Naive thymus-derived CD4-positive, alpha-beta T cell (primary cell): ENCODE data around the gene PTGIR. TPM values are rescaled to one million over a fixed set of nuclear protein-coding genes. Genes with fewer than 3 reads are reported as not detected.

Source experiments
- ATAC-seq: fragments of 150-1000 bp; cut with Tn5 transposase; 2 replicates; pipeline ENCODE4 v1.10.0; 2021; ENCODE audit warnings: mild to moderate bottlenecking, moderate library complexity
- CTCF ChIA-PET: fragments of 350-600 bp; sonication (Branson Sonifier 250); formaldehyde crosslinking; loops from one replicate; lab custom pipeline; 2021; ENCODE audit warnings: antibody characterized with exemption; lab: Charles Lee
- POLR2A ChIA-PET: fragments of 350-600 bp; sonication (Branson Sonifier 250); formaldehyde crosslinking; loops from one replicate; lab custom pipeline; 2021; ENCODE audit warnings: antibody characterized with exemption, inconsistent platforms; lab: Charles Lee
- DNase-seq, 9 donors: peaks; one replicate each; pipeline versions ENCODE4 v3.0.0 to v3.0.0-alpha.2; 2020 to 2022; ENCODE audit warnings: mixed read lengths in 1 of 9
- H3K27ac ChIP-seq: one replicate; pipeline ENCODE4 v1.7.0; 2013; ENCODE audit warnings: mild to moderate bottlenecking, low read depth, low read length, moderate library complexity
- H3K27me3 ChIP-seq, 2 donors: one replicate each; pipeline ENCODE4 v1.7.0; 2013; ENCODE audit warnings: low read length in 2 of 2, mild to moderate bottlenecking in 2 of 2, moderate library complexity in 2 of 2; ENCODE audit not compliant: control insufficient read depth in 2 of 2, insufficient read depth in 2 of 2
- H3K36me3 ChIP-seq, 3 experiments: 1 replicate in 2 of 3; 2 replicates in 1 of 3; pipeline ENCODE4 v1.7.0; 2013; ENCODE audit warnings: low read length in 3 of 3, mild to moderate bottlenecking in 3 of 3, moderate library complexity in 1 of 3; ENCODE audit not compliant: insufficient read depth in 3 of 3, control insufficient read depth in 2 of 3
- H3K4me1 ChIP-seq, 2 donors: one replicate each; pipeline ENCODE4 v1.7.0; 2013; ENCODE audit warnings: low read length in 2 of 2, mild to moderate bottlenecking in 2 of 2, moderate library complexity in 1 of 2; ENCODE audit not compliant: control insufficient read depth in 2 of 2, insufficient read depth in 2 of 2
- H3K4me3 ChIP-seq: 2 replicates; pipeline ENCODE4 v1.7.0; 2013; ENCODE audit warnings: mild to moderate bottlenecking, low read length
- H3K9me3 ChIP-seq, 3 experiments: 1 replicate in 2 of 3; 2 replicates in 1 of 3; pipeline ENCODE4 v1.7.0; 2013; ENCODE audit warnings: low read length in 3 of 3; ENCODE audit not compliant: control insufficient read depth in 2 of 3
- H3K27ac Mint-ChIP-seq, 9 donors: one replicate each; pipeline ENCODE4 v1.8.0; 2020 to 2022; ENCODE audit warnings: mixed read lengths in 9 of 9, mild to moderate bottlenecking in 8 of 9, moderate library complexity in 5 of 9, inconsistent platforms in 2 of 9
- H3K27me3 Mint-ChIP-seq, 5 donors: one replicate each; pipeline ENCODE4 v1.8.0; 2021 to 2022; ENCODE audit warnings: mixed read lengths in 5 of 5, mild to moderate bottlenecking in 1 of 5
- H3K36me3 Mint-ChIP-seq, 5 donors: one replicate each; pipeline ENCODE4 v1.8.0; 2020 to 2022; ENCODE audit warnings: mixed read lengths in 5 of 5, mild to moderate bottlenecking in 3 of 5, inconsistent platforms in 1 of 5
- H3K4me1 Mint-ChIP-seq, 7 donors: one replicate each; pipeline ENCODE4 v1.8.0; 2020 to 2022; ENCODE audit warnings: mixed read lengths in 7 of 7, mild to moderate bottlenecking in 3 of 7, inconsistent platforms in 1 of 7
- H3K4me3 Mint-ChIP-seq, 10 donors: one replicate each; pipeline ENCODE4 v1.8.0; 2020 to 2022; ENCODE audit warnings: mild to moderate bottlenecking in 10 of 10, mixed read lengths in 10 of 10, moderate library complexity in 6 of 10, inconsistent platforms in 2 of 10
- H3K9me3 Mint-ChIP-seq, 11 donors: one replicate each; pipeline ENCODE4 v1.8.0; 2020 to 2022; ENCODE audit warnings: mixed read lengths in 11 of 11, mild to moderate bottlenecking in 4 of 11, inconsistent platforms in 1 of 11, moderate library complexity in 1 of 11
- intact Hi-C, 2 donors: fragments of 100-400 bp; cut with micrococcal nuclease; formaldehyde crosslinking; loops; one replicate each; pipeline ENCODE4 v1.15.1; 2023
- polyA plus RNA-seq, 2 donors: library from polyadenylated mRNA; unstranded; fragments of 300-500 nt; fragmentation: Illumina TruSeq; gene quantifications; one replicate each; pipeline ENCODE4 v1.2.3, GENCODE V29; 2021
- total RNA-seq, 6 experiments: library from RNA in 5 of 6; stranded (reverse) in 5 of 6; gene quantifications; 1 replicate in 5 of 6; 2 replicates in 1 of 6; pipeline ENCODE4 v1.2.3 and lab custom pipeline; 2021 to 2026

The PTGIR gene
- total and polyA plus RNA-seq, 7 experiments from 2014 or later: 4.2 to 99.1 (median 5.1) TPM

DNA sequence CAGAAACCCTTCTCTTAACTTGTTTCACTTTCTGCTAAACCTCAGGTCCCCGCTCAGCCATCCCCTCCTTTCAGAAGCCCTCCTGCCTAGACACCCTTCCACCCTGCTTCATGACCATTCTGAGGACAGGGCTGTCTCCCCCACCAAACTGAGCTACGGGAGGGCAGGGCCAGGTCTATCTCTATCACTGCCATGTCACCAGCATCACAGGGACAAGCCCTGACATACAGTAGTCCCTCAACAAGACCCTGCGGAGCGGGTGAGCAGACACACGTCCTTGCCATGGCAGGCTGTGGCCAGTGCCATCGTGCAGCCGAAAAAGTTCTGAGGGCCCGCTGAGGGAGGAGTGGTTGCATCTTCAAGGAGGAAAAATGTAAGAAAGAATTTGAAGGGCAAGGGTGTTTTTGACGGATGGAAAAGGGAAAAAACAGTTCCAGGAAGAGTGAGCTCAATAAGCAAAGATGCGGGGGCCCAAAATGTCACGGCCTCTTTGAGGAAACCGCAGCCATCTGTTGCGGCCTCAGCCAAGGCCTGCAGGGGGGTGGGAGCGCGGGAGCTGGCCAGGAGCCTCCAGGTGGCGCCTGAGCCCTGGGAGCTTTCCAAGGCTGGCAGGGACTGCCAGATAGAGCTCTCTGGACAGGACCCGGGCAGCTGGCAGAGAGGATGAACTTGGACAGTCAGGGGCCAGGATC lies 8.1 kb downstream of the PTGIR start:
- ChIA-PET CTCF (interaction anchor here (1.0 to 9.0 kb wide), 7 partner anchors 15 to 110 kb away, joined by 3 to 137 read pairs (median 5); partner anchors contain the start of genes DACT3 and GNG8), POLR2A (interaction anchor here (0.6 to 4.2 kb wide), 9 partner anchors 11 to 1891 kb away, joined by 3 to 33 read pairs (median 4); partner anchors contain the start of genes CALM3 and DACT3)
- ATAC-seq: no peak
- H3K27ac ChIP-seq: peak overlapping the region; percentile 59
- Mint-ChIP-seq H3K4me3 (peak overlapping the region; percentile 42 to 94 (median 82)), H3K27ac (peak overlapping the region; percentile 87 to 100 (median 98)), H3K4me1 (peaks cover 46 to 83% (median 74%) of the 10 kb centered on the region in 7 donors), H3K27me3 (no peaks in the 10 kb centered on the region), H3K36me3 (peaks cover 0 to 16% (median 0%) of the 10 kb centered on the region in 5 donors), H3K9me3 (no peaks in the 10 kb centered on the region)
- intact Hi-C loops: loop anchor here (2.0 to 10.0 kb wide), 4 partner anchors 14 to 732 kb away; partner anchors contain the start of genes IRF2BP1 (in 1 of the 2) and PRKD2 (in 1 of the 2)
- peak in 3 of 9 donors; percentile 28 to 79 (median 47) for DNase-seq
- peaks cover 10 to 82% of the 10 kb centered on the region in 2 donors for H3K4me1 ChIP-seq
- peak overlapping the region; percentile 38 for H3K4me3 ChIP-seq
- no peaks in the 10 kb centered on the region for H3K27me3 ChIP-seq
- H3K9me3 ChIP-seq: no peaks in the 10 kb centered on the region
- no peaks in the 10 kb centered on the region for H3K36me3 ChIP-seq

DNA sequence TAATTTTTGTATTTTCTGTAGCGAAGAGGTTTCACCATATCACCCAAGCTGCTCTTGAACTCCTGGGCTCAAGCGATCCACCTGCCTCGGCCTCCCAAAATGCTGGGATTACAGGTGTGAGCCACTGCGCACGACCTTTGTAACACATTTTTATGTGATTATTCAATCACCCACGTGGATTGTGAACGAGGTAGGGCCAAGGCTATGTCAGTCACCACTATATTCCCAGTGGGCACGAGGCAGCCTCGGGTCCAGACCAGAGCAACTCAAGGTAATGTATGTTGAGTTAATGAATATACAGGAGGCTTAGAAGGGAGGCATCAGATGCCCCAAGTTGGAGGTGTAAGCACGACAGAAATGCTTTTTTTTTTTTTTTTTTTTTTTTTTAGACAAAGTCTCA lies 8.9 kb downstream of the PTGIR start:
- ChIA-PET CTCF (interaction anchor here (0.7 to 9.0 kb wide), 10 partner anchors 14 to 112 kb away, joined by 3 to 137 read pairs (median 4); partner anchors contain the start of genes DACT3 and GNG8), POLR2A (interaction anchor here (0.8 to 2.8 kb wide), 7 partner anchors 12 to 1891 kb away, joined by 3 to 23 read pairs (median 3); partner anchors contain the start of genes CALM3 and DACT3)
- H3K27me3 Mint-ChIP-seq: no peaks in the 10 kb centered on the region
- ATAC-seq (no peak), DNase-seq (no peak)
- Histone ChIP-seq H3K4me3 (no peak overlapping the region), H3K27ac (no peak overlapping the region), H3K9me3 (no peaks in the 10 kb centered on the region), H3K4me1 (peaks cover 19 to 84% of the 10 kb centered on the region in 2 donors), H3K27me3 (no peaks in the 10 kb centered on the region), H3K36me3 (no peaks in the 10 kb centered on the region)
- no peaks in the 10 kb centered on the region for H3K9me3 Mint-ChIP-seq
- H3K4me1 Mint-ChIP-seq: peaks cover 47 to 85% (median 74%) of the 10 kb centered on the region in 7 donors
- peak overlapping the region in 8 of 9 donors; percentile 40 to 100 (median 96) for H3K27ac Mint-ChIP-seq
- H3K4me3 Mint-ChIP-seq: peak overlapping the region in 7 of 10 donors; percentile 13 to 91 (median 66)
- peaks cover 0 to 17% (median 0%) of the 10 kb centered on the region in 5 donors for H3K36me3 Mint-ChIP-seq
- intact Hi-C loops: loop anchor here (2.0 to 10.0 kb wide), 4 partner anchors 13 to 731 kb away; partner anchors contain the start of genes IRF2BP1 (in 1 of the 2) and PRKD2 (in 1 of the 2)

GRCh38 chr19:46614114-46614722 lies 10.7 kb downstream of the PTGIR start:
- H3K9me3 Mint-ChIP-seq: no peaks in the 10 kb centered on the region
- peak overlapping the region; percentile 40 to 77 (median 71) for H3K4me3 Mint-ChIP-seq
- Histone ChIP-seq H3K27ac (peak overlapping the region; percentile 65), H3K4me1 (peaks cover 24 to 84% of the 10 kb centered on the region in 2 donors), H3K27me3 (no peaks in the 10 kb centered on the region), H3K9me3 (no peaks in the 10 kb centered on the region), H3K36me3 (peaks cover 0 to 10% (median 5%) of the 10 kb centered on the region in 3 experiments), H3K4me3 (no peak overlapping the region)
- ATAC-seq (peak; percentile 79), DNase-seq (peak in 8 of 9 donors; percentile 70 to 83 (median 77))
- intact Hi-C loops: loop anchor here (1.0 to 10.0 kb wide), 6 partner anchors 20 to 729 kb away; partner anchors contain the start of genes IRF2BP1 (in 1 of the 2) and ZC3H4 (in 1 of the 2)
- H3K36me3 Mint-ChIP-seq: peaks cover 0 to 26% (median 7%) of the 10 kb centered on the region in 5 donors
- no peaks in the 10 kb centered on the region for H3K27me3 Mint-ChIP-seq
- peak overlapping the region; percentile 79 to 93 (median 89) for H3K27ac Mint-ChIP-seq
- ChIA-PET POLR2A (interaction anchor here (1.3 to 5.2 kb wide), 4 partner anchors 9 to 47 kb away, joined by 3 to 112 read pairs (median 34); partner anchors contain the start of genes CALM3 and DACT3), CTCF (interaction anchor here (0.5 to 9.0 kb wide), 14 partner anchors 10 to 152 kb away, joined by 3 to 137 read pairs (median 4); partner anchors contain the start of genes CALM3, DACT3 and PTGIR)
- H3K4me1 Mint-ChIP-seq: peaks cover 55 to 85% (median 77%) of the 10 kb centered on the region in 7 donors

DNA sequence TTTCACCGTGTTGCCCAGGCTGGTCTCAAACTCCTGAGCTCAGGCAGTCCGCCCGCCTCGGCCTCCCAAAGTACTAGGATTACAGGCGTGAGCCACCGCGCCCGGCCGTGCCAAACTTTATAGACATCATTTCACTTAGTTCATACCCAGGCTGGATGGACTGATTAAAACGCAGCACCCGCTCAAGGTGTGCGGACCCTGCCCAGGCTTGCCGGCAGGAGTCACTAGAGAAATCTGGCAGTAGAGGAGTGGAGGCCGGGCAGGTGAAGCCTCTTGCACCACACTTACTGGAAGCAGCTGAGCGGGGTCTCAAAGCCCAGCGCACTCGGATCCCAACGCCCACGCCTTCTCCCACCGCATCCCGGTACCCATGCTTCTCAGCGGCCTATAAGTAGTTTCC lies 11.4 kb downstream of the PTGIR start:
- Histone ChIP-seq H3K4me3 (no peak overlapping the region), H3K36me3 (peaks cover 0 to 17% (median 11%) of the 10 kb centered on the region in 3 experiments), H3K27me3 (no peaks in the 10 kb centered on the region), H3K9me3 (no peaks in the 10 kb centered on the region), H3K27ac (peak overlapping the region; percentile 65), H3K4me1 (peaks cover 24 to 78% of the 10 kb centered on the region in 2 donors)
- peaks cover 3 to 29% (median 12%) of the 10 kb centered on the region in 5 donors for H3K36me3 Mint-ChIP-seq
- intact Hi-C loops: loop anchor here (5.0 to 10.0 kb wide), 3 partner anchors 89 to 729 kb away; partner anchors contain the start of genes IRF2BP1 (in 1 of the 2) and ZC3H4 (in 1 of the 2)
- ATAC-seq (no peak), DNase-seq (no peak)
- H3K4me1 Mint-ChIP-seq: peaks cover 53 to 82% (median 77%) of the 10 kb centered on the region in 7 donors
- no peaks in the 10 kb centered on the region for H3K27me3 Mint-ChIP-seq
- H3K9me3 Mint-ChIP-seq: no peaks in the 10 kb centered on the region
- ChIA-PET POLR2A (interaction anchor here (0.7 to 5.2 kb wide), 5 partner anchors 12 to 48 kb away, joined by 3 to 112 read pairs (median 23); partner anchors contain the start of genes CALM3 and DACT3), CTCF (interaction anchor here (0.6 to 9.0 kb wide), 13 partner anchors 11 to 483 kb away, joined by 3 to 137 read pairs (median 4); partner anchors contain the start of genes CALM3, DACT3 and PTGIR)
- peak overlapping the region in 5 of 10 donors; percentile 25 to 77 (median 69) for H3K4me3 Mint-ChIP-seq
- peak overlapping the region in 8 of 9 donors; percentile 29 to 92 (median 89) for H3K27ac Mint-ChIP-seq

GRCh38 chr19:46611776-46612175 lies 13.1 kb downstream of the PTGIR start:
- Histone ChIP-seq H3K27me3 (no peaks in the 10 kb centered on the region), H3K4me1 (peaks cover 24 to 65% of the 10 kb centered on the region in 2 donors), H3K4me3 (peak overlapping the region; percentile 8), H3K27ac (peak overlapping the region; percentile 76), H3K36me3 (peaks cover 0 to 34% (median 20%) of the 10 kb centered on the region in 3 experiments), H3K9me3 (no peaks in the 10 kb centered on the region)
- H3K4me3 Mint-ChIP-seq: peak overlapping the region; percentile 67 to 86 (median 80)
- intact Hi-C loops: loop anchor here (1.0 to 10.0 kb wide), 7 partner anchors 8 to 727 kb away; partner anchors contain the start of genes IRF2BP1 (in 1 of the 2) and ZC3H4 (in 1 of the 2)
- peaks cover 11 to 37% (median 21%) of the 10 kb centered on the region in 5 donors for H3K36me3 Mint-ChIP-seq
- H3K9me3 Mint-ChIP-seq: no peaks in the 10 kb centered on the region
- DNase-seq: peak in 1 of 9 donors; percentile 33
- ATAC-seq: no peak
- H3K27ac Mint-ChIP-seq: peak overlapping the region; percentile 86 to 95 (median 92)
- CTCF ChIA-PET: interaction anchor here (0.8 to 9.0 kb wide), 15 partner anchors 9 to 138 kb away, joined by 3 to 137 read pairs (median 5); partner anchors contain the start of genes CALM3 and DACT3
- no peaks in the 10 kb centered on the region for H3K27me3 Mint-ChIP-seq
- POLR2A ChIA-PET: interaction anchor here (0.6 to 5.2 kb wide), 16 partner anchors 9 to 209 kb away, joined by 3 to 112 read pairs (median 6); partner anchors contain the start of genes CALM3, DACT3 and PTGIR
- H3K4me1 Mint-ChIP-seq: peaks cover 58 to 79% (median 74%) of the 10 kb centered on the region in 7 donors
